ENCODE results near the gene CTPS1.

CTPS1 gene

DNA sequence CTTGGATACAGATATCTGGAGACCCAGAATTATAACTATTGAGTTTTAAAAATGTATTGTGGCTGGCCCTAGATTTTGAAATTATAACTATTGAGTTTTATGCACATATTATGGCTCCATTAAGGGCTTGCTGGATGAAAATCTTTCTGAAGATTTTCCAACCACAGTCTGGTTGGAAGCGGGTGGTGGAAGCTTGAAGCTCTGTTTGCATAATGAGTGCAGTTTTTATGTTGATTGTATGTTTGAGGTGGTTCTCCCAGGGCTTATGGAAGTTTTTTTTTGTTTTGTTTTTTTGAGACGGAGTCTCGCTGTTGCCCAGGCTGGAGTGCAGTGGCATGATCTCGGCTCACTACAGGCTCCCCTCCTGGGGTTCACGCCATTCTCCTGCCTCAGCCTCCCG lies 10.1 kb upstream of the CTPS1 start:
- DNase-seq (ENCODE audit: low read depth in 2 of 2), result no peak

DNA sequence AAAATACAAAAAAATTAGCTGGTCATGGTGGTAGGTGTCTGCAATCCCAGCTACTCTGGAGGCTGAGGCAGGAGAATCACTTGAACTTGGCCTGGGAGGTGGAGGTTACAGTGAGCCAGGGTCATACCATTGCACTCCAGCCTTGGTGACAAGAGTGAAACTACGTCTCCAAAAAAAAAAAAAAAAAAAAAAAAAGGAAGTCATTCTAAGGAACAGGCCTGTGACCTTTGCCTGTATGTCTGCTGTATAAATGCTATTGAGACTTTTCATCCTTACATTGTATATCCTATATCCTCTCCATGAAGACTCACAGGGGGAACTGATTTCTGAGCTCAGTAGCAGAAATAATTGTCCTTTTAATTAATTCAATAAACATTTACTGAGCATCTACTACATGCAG lies 7.5 kb upstream of the CTPS1 start:
- DNase-seq (ENCODE audit: low read depth in 2 of 2), result no peak

DNA sequence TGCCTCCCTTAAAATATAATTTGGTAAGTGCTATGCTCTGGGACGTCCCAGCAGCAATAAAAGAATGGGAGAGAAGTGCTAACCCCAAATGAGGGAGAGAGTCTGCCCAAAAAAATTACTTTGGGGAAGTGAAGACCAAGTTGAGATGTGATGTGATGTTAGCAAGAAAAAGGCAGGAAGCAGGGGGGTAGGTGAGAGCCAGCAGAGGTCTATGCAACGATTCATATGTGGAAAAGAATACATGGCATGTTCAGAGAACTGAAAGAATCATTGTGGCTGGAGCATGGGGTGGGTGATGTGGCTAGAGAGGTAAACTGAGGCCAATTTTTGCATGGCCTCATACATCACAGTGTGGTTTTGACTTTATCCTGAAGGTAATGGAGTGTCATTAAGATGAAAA lies 5.6 kb upstream of the CTPS1 start:
- DNase-seq (ENCODE audit: low read depth in 2 of 2), result no peak

DNA sequence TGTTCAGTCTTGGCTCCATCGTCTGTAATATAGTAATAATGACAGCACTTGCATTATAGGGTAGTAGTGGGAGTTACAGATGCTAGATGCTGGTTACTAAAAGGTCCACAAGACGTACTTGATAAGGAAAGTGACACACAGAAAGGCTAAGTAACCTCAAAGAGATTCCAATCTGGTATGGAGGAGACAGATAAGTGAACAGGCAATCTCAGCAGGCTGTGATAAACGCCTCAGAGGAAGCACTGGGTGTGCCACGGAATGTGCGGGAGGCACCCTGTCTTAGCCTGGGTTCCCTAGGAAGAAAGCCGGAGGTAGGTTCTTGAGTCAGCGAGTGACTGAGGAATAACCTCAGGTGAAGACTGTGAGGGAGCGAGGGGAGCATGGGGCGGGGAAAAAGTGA lies 4.6 kb upstream of the CTPS1 start:
- DNase-seq (ENCODE audit: low read depth in 2 of 2), result no peak

DNA sequence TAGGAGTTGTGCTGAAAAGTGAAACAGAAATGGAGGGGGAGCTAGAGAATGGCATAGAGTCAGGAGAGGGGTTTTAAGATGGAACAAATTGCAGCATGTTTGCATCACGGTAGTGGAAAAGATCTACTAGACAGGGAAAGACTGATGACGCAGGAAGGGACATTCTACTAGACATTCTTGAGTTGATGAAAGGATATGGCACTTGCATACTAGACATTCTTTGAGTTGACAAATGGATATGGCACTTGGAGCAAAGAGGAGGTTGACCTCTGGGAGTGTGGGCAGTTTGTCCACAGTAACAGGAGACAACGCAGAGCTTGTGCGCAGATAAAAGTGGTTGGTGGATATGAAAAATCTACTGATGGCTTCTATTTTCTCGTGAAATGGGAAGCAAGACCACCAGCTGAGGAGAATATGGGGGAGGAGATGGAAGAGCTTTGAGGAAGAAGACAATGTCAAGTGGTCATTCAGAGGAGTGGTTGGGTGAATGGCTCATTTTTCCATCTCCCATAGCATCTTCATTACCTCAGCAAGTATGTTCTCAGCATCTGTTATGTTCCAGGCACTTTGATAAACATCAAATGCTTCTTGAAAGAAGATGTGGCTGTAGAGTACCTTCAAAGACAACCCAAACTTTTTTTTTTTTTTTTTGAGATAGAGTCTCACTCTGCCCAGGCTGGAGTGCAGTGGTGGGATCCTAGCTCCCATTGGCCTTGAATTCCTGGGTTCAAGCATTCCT lies 2.4 kb upstream of the CTPS1 start:
- no peak for DNase-seq (ENCODE audit: low read depth in 2 of 2)

DNA sequence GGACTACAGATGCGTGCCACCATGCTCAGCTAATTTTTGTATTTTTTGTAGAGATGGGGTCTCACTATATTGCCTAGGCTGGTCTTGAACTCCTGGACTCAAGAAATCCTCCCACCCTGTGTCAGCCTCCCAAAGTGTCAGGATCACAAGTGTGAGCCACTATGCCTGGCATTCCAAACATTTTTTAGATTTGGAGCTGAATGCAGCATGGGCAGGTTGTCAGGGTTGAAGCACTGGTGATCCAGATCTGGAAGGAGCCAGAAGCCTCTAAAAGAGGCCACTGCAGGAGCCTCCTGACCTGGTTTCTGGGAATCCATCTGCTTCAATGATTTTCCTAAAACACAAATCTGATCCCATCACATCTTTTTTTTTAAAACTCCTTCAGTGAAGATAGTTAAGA lies 1.8 kb upstream of the CTPS1 start:
- DNase-seq (ENCODE audit: low read depth in 2 of 2), result no peak

DNA sequence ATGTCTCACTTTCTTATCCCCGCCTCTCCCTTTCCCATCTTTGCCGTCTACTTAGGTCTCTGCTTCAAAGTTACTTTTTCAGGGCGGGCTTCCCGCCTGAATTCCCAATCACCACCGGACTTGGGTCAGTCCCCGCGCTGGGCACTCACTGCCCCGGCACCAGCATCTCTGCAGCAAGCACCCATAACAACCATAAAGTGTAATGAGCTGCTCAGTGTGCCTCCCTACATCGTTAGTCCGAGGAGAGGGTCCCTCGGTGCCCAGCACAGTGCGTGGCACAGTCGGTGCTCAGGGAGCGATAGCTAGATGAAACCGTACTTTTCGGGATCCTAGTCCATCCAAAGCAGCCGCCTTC lies 633 bp upstream of the CTPS1 start:
- no peak for DNase-seq (ENCODE audit: low read depth in 2 of 2)

DNA sequence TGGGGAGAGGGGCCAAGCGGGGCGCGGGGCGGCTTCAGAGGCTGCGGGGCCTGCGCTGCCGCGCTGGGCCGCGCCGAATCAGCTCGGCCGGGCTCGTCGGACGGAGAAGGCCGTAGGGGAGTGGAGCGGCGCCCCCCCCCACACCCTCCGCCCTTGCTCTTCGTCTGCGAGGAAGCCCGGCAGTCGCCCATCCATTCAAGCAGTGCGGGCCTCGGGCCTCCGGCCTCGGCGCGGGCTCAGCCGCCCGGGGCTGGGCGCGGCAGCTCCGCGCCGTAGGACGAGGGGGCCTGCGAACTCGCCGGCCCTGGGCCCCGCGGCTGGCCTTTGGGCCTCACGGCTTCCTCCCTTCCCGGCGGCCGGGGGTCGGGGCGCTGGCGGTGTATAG lies 564 bp downstream of the CTPS1 start:
- DNase-seq (ENCODE audit: low read depth in 2 of 2), result no peak

DNA sequence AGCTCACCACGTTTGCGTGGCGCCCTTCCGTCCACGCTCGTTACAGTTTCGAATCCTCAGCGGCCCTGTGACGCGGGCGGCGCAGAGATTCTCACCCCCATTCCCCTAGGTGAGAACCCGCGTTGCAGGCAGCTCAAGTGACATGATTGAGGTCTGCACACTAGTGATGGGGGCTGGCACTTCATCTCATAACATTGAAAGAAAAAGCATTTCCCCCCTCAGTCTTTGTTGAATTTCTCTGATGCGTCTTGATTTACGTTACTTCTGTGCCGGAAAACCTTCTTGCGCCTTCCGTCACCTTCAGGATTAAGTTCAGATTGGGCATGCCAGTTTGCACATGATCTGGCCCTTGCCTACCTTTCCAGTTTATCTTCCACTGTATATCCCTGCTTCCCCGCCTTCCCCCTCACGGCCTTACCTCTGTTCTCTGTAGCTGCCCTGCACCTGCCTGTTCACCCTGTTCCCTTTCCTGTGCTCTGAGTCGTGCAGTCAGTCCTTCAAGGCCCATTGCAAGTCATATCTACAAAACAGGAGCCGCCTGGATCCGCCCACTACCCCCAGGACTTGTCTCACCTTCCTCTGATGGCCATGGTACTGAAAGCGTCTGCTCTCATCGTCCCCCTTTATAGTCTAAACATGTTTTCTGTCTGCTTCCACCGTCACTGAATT lies 1.1 kb downstream of the CTPS1 start:
- DNase-seq (ENCODE audit: low read depth in 2 of 2), result peak; percentile 24 to 36

DNA sequence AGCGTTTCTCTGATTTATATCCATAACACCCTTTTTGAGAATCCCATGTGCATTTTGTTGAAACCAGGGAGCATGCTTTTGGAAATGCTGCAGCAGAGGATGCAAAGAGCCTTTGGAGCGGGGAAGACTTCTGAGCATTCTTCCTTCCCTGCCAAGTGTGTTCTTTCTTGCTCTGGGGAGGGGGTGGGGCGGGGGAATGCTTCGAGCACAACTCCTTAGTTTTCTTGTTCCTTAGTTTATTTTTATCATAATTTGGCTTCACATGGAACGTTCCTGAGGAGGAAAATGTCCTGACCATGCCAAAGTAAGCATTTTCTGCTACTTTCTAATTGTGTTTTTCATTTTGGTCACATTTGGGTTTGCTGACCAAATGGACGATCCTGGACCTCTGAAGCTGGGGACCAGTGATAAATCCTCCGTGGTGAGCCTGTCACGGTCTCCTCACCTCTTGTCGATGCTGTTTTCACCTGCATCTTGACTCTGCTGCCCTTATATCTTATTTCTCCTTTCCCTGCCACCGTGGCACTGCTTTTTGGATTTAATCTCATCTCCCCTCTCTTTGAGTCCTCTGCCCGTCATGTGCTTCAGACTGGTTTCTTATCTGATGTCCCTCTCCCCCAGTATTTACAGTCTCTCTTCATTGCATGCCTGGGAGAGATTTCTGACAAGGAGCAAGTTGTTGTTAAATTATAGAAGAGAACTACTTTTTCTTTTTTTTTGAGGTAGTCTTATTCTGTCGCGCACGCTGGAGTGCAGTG lies 2.4 kb downstream of the CTPS1 start:
- no peak for DNase-seq (ENCODE audit: low read depth in 2 of 2)

DNA sequence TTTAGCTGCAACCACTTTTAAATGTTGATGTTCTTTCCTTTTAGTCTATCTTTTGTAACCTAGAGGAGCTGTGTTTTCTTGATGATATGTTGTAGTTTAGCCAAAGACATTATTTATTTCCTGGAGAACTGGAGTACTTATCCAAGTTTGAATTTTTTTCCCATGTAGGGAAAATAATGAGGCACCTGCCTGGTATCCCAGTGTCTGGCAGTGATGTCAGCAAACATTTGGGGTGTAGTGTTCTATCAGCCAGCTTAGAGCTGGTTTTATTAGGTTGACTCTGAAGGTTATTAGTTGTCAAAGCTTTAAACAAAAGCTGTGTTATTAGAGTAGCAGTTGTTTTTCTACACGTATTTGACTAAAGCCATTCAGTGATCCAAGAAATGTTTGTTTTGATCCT lies 3.2 kb downstream of the CTPS1 start:
- no peak for DNase-seq (ENCODE audit: low read depth in 2 of 2)

DNA sequence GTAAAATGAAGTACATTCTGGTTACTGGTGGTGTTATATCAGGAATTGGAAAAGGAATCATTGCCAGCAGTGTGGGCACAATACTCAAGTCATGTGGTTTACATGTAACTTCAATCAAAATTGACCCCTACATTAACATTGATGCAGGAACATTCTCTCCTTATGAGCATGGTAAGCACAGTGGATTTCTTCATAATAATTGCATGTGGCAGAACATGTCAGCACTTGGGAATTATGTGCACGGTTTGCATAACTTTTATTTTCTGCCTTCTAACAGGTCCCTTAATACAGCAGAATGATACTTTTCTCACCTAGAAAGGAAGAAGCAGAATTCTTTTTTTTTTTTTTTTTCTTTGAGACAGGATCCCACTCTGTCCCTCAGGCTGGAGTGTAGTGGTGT lies 3.8 kb downstream of the CTPS1 start:
- DNase-seq (ENCODE audit: low read depth in 2 of 2), result no peak

DNA sequence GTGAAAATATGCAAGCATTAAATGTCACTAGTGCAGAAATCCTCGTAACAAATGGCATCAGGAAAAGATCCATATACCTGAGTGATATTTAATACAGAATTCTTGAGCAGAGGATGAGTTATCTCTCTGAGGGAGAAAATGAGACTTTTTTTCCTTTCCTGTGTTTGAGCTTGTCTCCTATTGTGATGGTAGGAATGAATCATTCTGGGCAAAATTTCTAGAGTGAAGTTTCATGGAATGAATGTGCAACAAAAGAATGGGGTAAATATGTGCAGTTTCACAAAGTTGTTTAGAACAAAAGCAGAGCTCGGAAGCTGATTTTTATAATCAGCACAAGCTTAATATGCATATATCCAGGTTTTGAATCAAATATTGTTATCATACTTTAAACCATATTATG lies 4.6 kb downstream of the CTPS1 start:
- DNase-seq (ENCODE audit: low read depth in 2 of 2), result no peak

DNA sequence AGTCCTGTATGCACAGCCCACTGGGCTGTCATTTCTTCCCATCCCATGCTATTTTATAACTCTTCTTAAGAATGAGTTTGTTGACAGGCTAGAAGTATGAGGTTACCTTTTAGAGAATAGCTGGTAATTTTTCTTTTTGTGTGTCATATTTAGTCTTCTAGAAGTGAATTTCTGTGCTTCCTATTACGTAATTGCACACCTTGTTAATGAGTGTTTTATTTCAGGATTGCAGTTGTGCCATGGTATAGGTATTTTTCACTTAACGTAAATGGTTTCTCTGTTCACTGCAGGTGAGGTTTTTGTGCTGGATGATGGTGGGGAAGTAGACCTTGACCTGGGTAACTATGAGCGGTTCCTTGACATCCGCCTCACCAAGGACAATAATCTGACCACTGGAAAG lies 5.0 kb downstream of the CTPS1 start:
- no peak for DNase-seq (ENCODE audit: low read depth in 2 of 2)

DNA sequence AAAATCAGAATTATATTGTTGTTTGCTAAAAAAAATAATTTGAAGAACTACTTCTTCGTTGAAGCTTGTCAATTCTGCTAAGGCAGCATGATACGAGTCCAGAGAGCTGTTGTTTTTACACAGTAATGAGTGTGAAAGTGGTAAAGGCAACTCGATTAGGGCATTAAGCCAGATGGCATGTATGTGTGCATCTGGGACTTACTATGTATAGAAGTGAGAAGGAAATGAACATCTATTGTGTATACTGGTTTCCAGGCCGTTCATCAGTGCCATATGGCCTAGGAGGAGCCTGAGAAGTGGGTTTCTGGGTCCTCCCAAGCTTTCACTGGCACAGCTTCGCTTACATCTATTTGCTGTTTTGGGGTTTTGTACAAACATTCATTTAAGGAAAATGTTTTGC lies 5.7 kb downstream of the CTPS1 start:
- no peak for DNase-seq (ENCODE audit: low read depth in 2 of 2)

DNA sequence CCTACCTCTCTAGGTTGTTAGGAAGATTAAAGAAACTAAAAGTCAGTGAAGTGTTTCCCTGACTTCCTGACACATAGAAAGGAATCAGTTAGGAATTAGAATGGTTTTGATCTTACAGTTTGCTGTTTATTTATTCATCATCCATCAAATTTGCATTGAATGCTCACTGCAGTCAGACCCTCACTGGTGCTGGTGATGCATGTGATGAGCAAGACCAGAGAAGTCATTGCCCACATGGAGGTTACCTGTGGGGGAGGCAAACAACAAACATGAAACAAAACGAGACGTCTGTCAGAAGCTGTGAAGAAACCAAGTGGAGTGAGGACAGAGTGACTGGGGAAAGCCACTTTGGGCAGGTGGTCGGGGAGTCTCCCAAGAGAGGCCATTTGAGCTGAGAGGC lies 6.4 kb downstream of the CTPS1 start:
- DNase-seq (ENCODE audit: low read depth in 2 of 2), result no peak

DNA sequence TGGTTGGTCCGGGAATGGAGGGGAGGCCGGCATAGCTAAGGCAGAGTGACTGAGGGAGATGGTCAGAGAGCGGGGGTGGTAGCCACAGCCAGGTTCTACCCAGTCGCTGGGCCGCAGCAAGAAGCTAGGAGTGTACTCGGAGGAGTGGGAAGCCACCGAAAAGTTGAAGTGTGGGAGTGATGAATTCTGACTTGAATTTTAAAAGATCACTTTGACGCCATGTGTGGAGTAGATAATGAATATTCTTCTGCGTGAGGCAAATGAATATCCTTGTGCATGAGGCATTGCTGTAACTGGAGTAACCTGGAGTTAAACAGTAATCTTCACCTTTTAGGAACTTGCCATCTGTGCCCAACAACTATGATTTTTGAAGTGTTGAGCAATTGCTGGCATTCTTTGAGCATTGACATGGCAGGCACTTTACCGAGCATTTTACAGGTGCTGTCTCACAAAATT lies 6.9 kb downstream of the CTPS1 start:
- no peak for DNase-seq (ENCODE audit: low read depth in 2 of 2)

DNA sequence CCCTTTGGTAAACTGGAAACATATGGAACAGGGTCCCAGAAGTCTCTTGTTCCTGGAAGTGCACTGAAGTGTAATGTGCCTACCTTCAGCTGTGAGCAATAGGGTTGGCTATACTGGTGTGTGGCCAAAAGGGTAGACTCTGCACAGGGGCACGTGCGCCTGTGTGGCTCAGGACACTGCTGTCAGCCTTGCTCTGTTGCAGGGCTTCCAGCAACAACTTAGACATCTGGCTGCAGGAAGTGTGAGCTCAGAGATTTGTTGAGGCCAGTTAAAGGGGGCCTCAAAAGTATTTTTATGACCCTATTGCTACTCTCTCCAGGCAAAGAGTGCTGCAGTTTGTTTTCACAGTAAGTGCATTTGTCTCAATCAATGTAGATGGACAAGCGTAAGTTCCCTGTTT lies 7.5 kb downstream of the CTPS1 start:
- DNase-seq (ENCODE audit: low read depth in 2 of 2), result no peak

DNA sequence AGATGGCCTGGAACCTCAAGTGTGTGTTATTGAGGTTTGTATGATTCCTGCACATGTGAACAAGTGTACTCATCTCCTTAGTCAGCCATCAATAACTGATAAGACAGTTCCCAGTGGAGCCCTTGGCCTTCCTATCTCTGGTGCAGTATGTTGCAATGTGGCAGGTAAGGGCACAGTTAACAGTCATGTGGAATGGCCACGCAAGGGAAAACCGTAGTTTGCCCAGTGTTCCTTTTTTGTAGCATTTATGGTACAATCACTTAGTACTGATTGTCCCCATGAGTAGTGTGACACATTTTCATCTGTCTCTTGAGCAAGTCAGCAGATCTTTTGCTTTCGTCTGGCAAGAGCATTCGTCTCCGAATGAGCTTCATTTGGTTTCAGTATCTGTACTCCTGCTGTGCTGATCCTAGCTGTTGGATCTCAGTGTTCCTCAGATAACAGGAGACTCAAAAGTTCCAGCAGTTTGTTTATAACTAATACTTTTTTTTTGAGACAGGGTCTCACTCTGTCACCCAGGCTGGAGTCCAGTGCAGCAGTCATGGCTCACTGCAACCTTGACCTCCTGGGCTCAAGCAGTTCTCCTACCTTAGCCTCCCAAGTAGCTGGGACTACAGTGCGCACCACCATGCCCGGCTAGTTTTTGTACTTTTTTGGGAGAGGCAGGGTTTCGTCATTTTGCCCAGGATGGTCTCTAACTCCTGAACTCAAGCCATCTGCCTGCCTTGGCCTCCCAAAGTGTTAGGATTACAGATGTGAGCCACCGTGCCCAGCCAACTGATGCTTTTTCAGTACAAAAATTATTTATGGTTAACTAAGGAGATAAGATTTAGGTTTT lies 8.2 kb downstream of the CTPS1 start:
- DNase-seq (ENCODE audit: low read depth in 2 of 2), result no peak

DNA sequence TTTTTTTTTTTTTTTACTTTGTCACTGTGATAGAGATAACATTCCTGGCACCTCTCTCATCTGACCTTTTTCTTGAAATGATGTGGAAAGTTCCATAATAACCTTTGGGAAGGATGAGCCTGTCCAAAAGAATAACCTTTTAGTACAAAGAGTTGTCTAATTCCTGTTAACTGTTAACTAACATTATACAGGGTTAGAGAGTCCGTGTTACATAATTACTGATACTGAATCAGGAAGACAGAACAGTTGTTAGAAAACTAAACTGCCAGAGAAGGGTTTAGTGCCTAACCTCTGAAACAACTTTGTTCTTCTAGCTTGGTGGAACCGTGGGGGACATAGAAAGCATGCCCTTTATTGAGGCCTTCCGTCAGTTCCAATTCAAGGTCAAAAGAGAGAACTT lies 8.8 kb downstream of the CTPS1 start:
- DNase-seq (ENCODE audit: low read depth in 2 of 2), result no peak

DNA sequence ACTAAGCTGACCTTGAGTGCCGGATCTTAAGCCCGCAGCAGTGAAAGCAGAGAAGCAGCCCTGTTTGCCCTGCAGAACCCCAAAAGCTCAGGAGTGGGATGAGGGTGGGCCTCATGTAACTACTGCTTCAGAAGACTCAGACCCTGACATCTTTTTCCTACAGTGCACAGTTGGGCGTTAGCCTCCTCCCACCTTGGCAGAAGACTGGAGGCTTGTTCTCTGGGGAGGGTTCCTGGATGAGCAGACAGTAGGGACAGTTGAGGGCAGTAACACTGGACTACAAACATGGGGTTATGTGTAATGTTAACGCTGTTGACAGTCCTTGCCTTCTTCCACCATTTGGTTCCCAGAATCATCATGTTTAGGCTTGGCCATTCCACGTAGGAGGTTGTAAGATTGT lies 9.6 kb downstream of the CTPS1 start:
- no peak for DNase-seq (ENCODE audit: low read depth in 2 of 2)

DNA sequence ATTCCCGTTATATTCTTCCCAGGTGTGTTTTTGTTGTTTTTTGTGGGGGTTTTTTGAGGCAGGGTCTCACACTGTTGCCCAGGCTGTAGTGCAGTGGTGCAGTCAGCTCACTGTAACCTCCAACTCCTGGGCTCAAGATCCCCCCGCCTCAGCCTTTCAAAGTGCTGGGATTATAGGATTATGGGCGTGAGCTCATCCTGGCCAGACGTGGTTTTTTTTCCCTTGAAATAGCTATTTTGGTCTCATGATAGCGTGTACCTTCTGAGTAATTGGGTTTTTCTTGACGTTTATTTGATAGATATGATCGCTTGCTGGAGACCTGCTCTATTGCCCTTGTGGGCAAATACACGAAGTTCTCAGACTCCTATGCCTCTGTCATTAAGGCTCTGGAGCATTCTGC lies 17.6 kb downstream of the CTPS1 start:
- DNase-seq (ENCODE audit: low read depth in 2 of 2), result no peak

Data from stimulated activated CD8-positive, alpha-beta memory T cell treated with anti-CD3 and anti-CD28 coated beads, Interleukin-15, amount 100 ng/mL, for 4 hours (primary cell).